GM18858 (cell line): ENCODE measurements around the gene CNOT6.
"Not testable (repeated sequence)": the region's sequence is repeated elsewhere in the genome, so short reads cannot be mapped to it uniquely, and the experiment has no call there.

Experiments used
- ATAC-seq: cut with Tn5 transposase; IDR thresholded peaks from one replicate; pipeline ENCODE4 v1.9.1; 2021; ENCODE audit not compliant: unreplicated experiment

Gene CNOT6

GRCh38 chr5:180470966-180471582 is 23.1 kb upstream of the CNOT6 start:
- no peak for ATAC-seq

GRCh38 chr5:180471866-180472265 is 22.3 kb upstream of the CNOT6 start:
- ATAC-seq = no peak

- ATAC-seq = no peak
Observed at GRCh38 chr5:180472269-180472668, 21.9 kb upstream of the CNOT6 start.

- not testable (repeated sequence) for ATAC-seq
Observed at GRCh38 chr5:180473386-180473785, 20.8 kb upstream of the CNOT6 start.

- ATAC-seq = no peak
Observed at GRCh38 chr5:180474569-180474968, 19.6 kb upstream of the CNOT6 start.

- not testable (repeated sequence) for ATAC-seq
Observed at GRCh38 chr5:180475969-180476524, 18.1 kb upstream of the CNOT6 start.

- ATAC-seq = no peak
Observed at GRCh38 chr5:180484813-180485212, 9.4 kb upstream of the CNOT6 start.

- no peak for ATAC-seq
Observed at GRCh38 chr5:180486636-180487149, 7.5 kb upstream of the CNOT6 start.

- ATAC-seq = no peak
Observed at GRCh38 chr5:180487556-180487955, 6.6 kb upstream of the CNOT6 start.

- ATAC-seq = no peak
Observed at GRCh38 chr5:180491496-180491895, 2.7 kb upstream of the CNOT6 start.

GRCh38 chr5:180492226-180492903 is 1.8 kb upstream of the CNOT6 start:
- ATAC-seq = no peak

- peak; percentile 23 for ATAC-seq
Observed at GRCh38 chr5:180494510-180495181, 467 bp downstream of the CNOT6 start.

GRCh38 chr5:180495292-180495691 is 1.1 kb downstream of the CNOT6 start:
- no peak for ATAC-seq

- ATAC-seq = no peak
Observed at GRCh38 chr5:180495991-180496741, 2.0 kb downstream of the CNOT6 start.

- not testable (repeated sequence) for ATAC-seq
Observed at GRCh38 chr5:180496806-180497205, 2.6 kb downstream of the CNOT6 start.

GRCh38 chr5:180497865-180498264 is 3.7 kb downstream of the CNOT6 start:
- not testable (repeated sequence) for ATAC-seq

- ATAC-seq = no peak
Observed at GRCh38 chr5:180498378-180498777, 4.2 kb downstream of the CNOT6 start.

- no peak for ATAC-seq
Observed at GRCh38 chr5:180499684-180500083, 5.5 kb downstream of the CNOT6 start.

GRCh38 chr5:180500300-180500699 is 6.1 kb downstream of the CNOT6 start:
- ATAC-seq = not testable (repeated sequence)

- ATAC-seq = no peak
Observed at GRCh38 chr5:180507661-180508060, 13.5 kb downstream of the CNOT6 start.

GRCh38 chr5:180515294-180515693 is 21.1 kb downstream of the CNOT6 start:
- no peak for ATAC-seq
